ENCODE data around the gene OSBPL10. TPM values are rescaled to one million over a fixed set of nuclear protein-coding genes. Genes with fewer than 3 reads are reported as not detected.
A peak's percentile ranks its signal among the peaks of the same experiment; 100 is the strongest.

The OSBPL10 gene
- total and polyA plus RNA-seq, 2 donors (not counting 1 experiment from before 2014, with no cell fraction given), result 88.5 to 310 TPM

GRCh38 chr3:32026593-32026992 is 45.5 kb upstream of the OSBPL10 start:
- Mint-ChIP-seq H3K4me1 (peaks cover 28% of the 10 kb centered on the region), H3K9me3 (ENCODE audit: insufficient read depth) (no peaks in the 10 kb centered on the region), H3K27ac (peak overlapping the region; percentile 70), H3K4me3 (peak overlapping the region; percentile 68), H3K27me3 (no peaks in the 10 kb centered on the region)
- Histone ChIP-seq H3K27me3 (replicated peaks in 1 of 4; ENCODE audit: control extremely low read depth in 1 of 4, control insufficient read depth in 3 of 4, insufficient read depth in 4 of 4, low read length in 3 of 4) (no peaks in the 10 kb centered on the region), H3K9me3 (ENCODE audit: control extremely low read depth in 1 of 3, control insufficient read depth in 2 of 3, insufficient read depth in 1 of 3, low read length in 2 of 3) (no peaks in the 10 kb centered on the region), H3K4me3 (ENCODE audit: control extremely low read depth in 1 of 5, extremely low read depth in 1 of 5, insufficient read depth in 1 of 5, low read depth in 2 of 5, low read length in 4 of 5) (peak overlapping the region in 3 of 5 experiments; percentile 6 to 25 (median 24)), H3K36me3 (replicated peaks in 1 of 2; ENCODE audit: control extremely low read depth in 1 of 2, control insufficient read depth in 1 of 2, extremely low read depth in 1 of 2, insufficient read depth in 2 of 2, low read length in 1 of 2) (peaks cover 0 to 1% of the 10 kb centered on the region in 2 experiments), H3K9ac (ENCODE audit: low read length) (peak overlapping the region; percentile 48), H3K79me2 (ENCODE audit: control insufficient read depth, insufficient read depth, low read length) (no peaks in the 10 kb centered on the region), H2AFZ (ENCODE audit: insufficient read depth, low read depth, low read length, poor library complexity, severe bottlenecking) (peak overlapping the region; percentile 59), H3K4me1 (ENCODE audit: control insufficient read depth in 2 of 2, insufficient read depth in 2 of 2, low read length in 2 of 2) (peaks cover 12 to 16% of the 10 kb centered on the region in 2 donors), H4K20me1 (ENCODE audit: control insufficient read depth, insufficient read depth, low read length, poor library complexity, severe bottlenecking) (no peaks in the 10 kb centered on the region), H3K27ac (ENCODE audit: low read length in 2 of 2) (peak overlapping the region in 1 of 2 donors; percentile 61), H3K4me2 (replicated peaks; ENCODE audit: low read depth, low read length, poor library complexity, severe bottlenecking) (peak overlapping the region; percentile 69)
- intact Hi-C loops (cut with micrococcal nuclease), result no loop called here
- ChIA-PET CTCF (interaction anchor here (1.3 to 2.8 kb wide), 3 partner anchors 9 to 122 kb away, joined by 4 to 10 read pairs (median 8); no protein-coding TSS in a partner anchor), POLR2A (interaction anchor here (0.6 kb wide), 1 partner anchor 224 kb away, joined by 4 read pairs; no protein-coding TSS in a partner anchor)
- 7% methylated on average over 4 of the region's 6 CpGs for WGBS (ENCODE audit: insufficient coverage)
- peak; percentile 42 for DNase-seq
- no peak for TF ChIP-seq EZH2 (IDR thresholded peaks at IDR 0.05; ENCODE audit: borderline replicate concordance, insufficient read depth, low read depth, low read length, poor library complexity, severe bottlenecking)
- TF ChIP-seq, protein P1, sequence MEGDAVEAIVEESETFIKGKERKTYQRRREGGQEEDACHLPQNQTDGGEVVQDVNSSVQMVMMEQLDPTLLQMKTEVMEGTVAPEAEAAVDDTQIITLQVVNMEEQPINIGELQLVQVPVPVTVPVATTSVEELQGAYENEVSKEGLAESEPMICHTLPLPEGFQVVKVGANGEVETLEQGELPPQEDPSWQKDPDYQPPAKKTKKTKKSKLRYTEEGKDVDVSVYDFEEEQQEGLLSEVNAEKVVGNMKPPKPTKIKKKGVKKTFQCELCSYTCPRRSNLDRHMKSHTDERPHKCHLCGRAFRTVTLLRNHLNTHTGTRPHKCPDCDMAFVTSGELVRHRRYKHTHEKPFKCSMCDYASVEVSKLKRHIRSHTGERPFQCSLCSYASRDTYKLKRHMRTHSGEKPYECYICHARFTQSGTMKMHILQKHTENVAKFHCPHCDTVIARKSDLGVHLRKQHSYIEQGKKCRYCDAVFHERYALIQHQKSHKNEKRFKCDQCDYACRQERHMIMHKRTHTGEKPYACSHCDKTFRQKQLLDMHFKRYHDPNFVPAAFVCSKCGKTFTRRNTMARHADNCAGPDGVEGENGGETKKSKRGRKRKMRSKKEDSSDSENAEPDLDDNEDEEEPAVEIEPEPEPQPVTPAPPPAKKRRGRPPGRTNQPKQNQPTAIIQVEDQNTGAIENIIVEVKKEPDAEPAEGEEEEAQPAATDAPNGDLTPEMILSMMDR (IDR thresholded peaks at IDR 0.05), result no peak
- peak; percentile 76 for ATAC-seq (ENCODE audit: low read depth)

DNA sequence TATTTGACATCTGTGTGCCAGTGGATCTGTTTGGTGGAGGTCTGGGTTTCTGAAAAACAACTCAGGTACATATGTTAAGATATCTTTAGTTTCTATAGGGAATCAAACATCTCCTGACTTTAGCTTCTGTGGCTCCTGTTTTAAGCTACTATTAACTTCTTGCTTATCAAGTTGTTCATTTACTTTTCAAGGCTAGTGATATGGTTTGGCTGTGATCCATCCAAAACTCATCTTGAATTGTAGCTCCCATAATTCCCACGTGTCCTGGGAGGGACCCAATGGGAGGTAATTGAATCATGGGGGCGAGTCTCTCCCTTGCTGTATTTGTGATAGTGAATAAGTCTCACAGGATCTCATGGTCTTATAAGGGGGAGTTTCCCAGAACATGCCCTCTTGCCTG is 41.9 kb upstream of the OSBPL10 start:
- Histone ChIP-seq H3K9me3 (ENCODE audit: control extremely low read depth in 1 of 3, control insufficient read depth in 2 of 3, insufficient read depth in 1 of 3, low read length in 2 of 3) (no peaks in the 10 kb centered on the region), H3K36me3 (replicated peaks in 1 of 2; ENCODE audit: control extremely low read depth in 1 of 2, control insufficient read depth in 1 of 2, extremely low read depth in 1 of 2, insufficient read depth in 2 of 2, low read length in 1 of 2) (peaks cover 0 to 1% of the 10 kb centered on the region in 2 experiments), H2AFZ (ENCODE audit: insufficient read depth, low read depth, low read length, poor library complexity, severe bottlenecking) (no peak overlapping the region), H3K4me3 (ENCODE audit: control extremely low read depth in 1 of 5, extremely low read depth in 1 of 5, insufficient read depth in 1 of 5, low read depth in 2 of 5, low read length in 4 of 5) (no peak overlapping the region), H3K79me2 (ENCODE audit: control insufficient read depth, insufficient read depth, low read length) (no peaks in the 10 kb centered on the region), H3K27ac (ENCODE audit: low read length in 2 of 2) (no peak overlapping the region), H3K9ac (ENCODE audit: low read length) (no peak overlapping the region), H4K20me1 (ENCODE audit: control insufficient read depth, insufficient read depth, low read length, poor library complexity, severe bottlenecking) (no peaks in the 10 kb centered on the region), H3K4me1 (ENCODE audit: control insufficient read depth in 2 of 2, insufficient read depth in 2 of 2, low read length in 2 of 2) (peaks cover 22 to 23% of the 10 kb centered on the region in 2 donors), H3K27me3 (replicated peaks in 1 of 4; ENCODE audit: control extremely low read depth in 1 of 4, control insufficient read depth in 3 of 4, insufficient read depth in 4 of 4, low read length in 3 of 4) (no peaks in the 10 kb centered on the region), H3K4me2 (replicated peaks; ENCODE audit: low read depth, low read length, poor library complexity, severe bottlenecking) (no peak overlapping the region)
- intact Hi-C loops (cut with micrococcal nuclease), result no loop called here
- H3K9me3 Mint-ChIP-seq (ENCODE audit: insufficient read depth), result no peaks in the 10 kb centered on the region
- no CpG with 5 or more reads among the region's 2 CpGs for WGBS (ENCODE audit: insufficient coverage)
- H3K27ac Mint-ChIP-seq, result no peak overlapping the region
- CTCF ChIA-PET, result interaction anchor here (1.0 kb wide), 1 partner anchor 121 kb away, joined by 3 read pairs; no protein-coding TSS in a partner anchor
- POLR2A ChIA-PET, result no interaction called here
- no peak overlapping the region for H3K4me3 Mint-ChIP-seq
- H3K27me3 Mint-ChIP-seq, result no peaks in the 10 kb centered on the region
- ATAC-seq (ENCODE audit: low read depth), result no peak
- peaks cover 34% of the 10 kb centered on the region for H3K4me1 Mint-ChIP-seq
- DNase-seq, result no peak
- TF ChIP-seq EZH2 (IDR thresholded peaks at IDR 0.05; ENCODE audit: borderline replicate concordance, insufficient read depth, low read depth, low read length, poor library complexity, severe bottlenecking), result no peak
- TF ChIP-seq, protein P1 (IDR thresholded peaks at IDR 0.05), result no peak

Measured in B cell (primary cell).